Measurements from ENCODE around the gene AREL1. TPM values are rescaled to one million over a fixed set of nuclear protein-coding genes. Genes with fewer than 3 reads are reported as not detected.
A peak's percentile ranks its signal among the peaks of the same experiment; 100 is the strongest.

The AREL1 gene
- total RNA-seq, 1 experiment from 2014 or later = 34.2 TPM

DNA sequence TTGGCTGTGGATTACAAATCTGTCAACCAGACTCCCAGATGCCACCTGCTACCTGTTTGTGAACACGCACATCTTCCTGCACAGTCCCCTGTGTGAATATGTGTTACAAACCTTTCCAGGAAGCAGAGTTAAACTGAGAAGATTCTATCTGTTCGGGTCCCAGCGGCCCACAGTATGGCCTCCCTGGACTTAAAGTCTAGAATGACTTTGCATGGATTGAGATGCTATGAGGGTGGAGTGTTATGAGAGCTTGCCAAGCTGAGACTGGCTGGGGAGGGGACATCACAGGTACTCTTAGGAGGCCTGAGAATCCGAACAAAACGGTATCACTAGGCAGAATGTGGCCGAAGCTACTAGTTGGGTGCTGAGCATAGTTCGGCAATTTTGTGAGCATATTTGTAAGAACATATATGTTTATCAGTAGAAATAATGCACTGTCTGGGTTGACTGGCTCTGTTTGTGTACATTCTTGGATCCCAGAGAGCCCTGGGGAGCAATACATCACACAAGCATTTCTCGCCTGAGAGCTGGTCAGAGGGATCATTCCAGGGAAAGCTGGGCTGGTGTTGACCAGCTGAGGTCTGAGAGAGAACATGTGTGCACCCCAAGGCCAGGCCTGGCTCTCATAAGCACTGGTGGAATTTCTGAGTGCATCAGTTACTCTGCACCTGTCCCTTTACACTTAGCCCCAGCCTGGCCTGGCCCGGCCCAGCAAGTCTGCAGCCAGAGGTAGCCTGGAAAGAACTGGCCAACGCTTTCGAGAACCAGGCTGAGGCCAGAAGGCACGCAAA lies 71.1 kb downstream of the AREL1 start:
- no peak overlapping the region for H3K56ac ChIP-seq (ENCODE audit: insufficient read length, low read depth, low read length)
- H3K4me2 ChIP-seq (ENCODE audit: insufficient read depth, insufficient read length, low read length) = no peak overlapping the region
- H3K27ac ChIP-seq (ENCODE audit: insufficient read length, low read depth, low read length) = no peak overlapping the region
- no peak overlapping the region for H3K23ac ChIP-seq (ENCODE audit: insufficient read length, low read depth, low read length)
- H3K18ac ChIP-seq (ENCODE audit: insufficient read length, low read depth, low read length) = peak overlapping the region; percentile 6
- Mint-ChIP-seq H3K4me3 (no peak overlapping the region), H3K4me1 (peaks cover 5 to 10% of the 10 kb centered on the region in 2 experiments), H3K9me3 (no peaks in the 10 kb centered on the region), H3K27ac (no peak overlapping the region), H3K36me3 (ENCODE audit: insufficient read depth in 1 of 3, low read depth in 3 of 3) (no peaks in the 10 kb centered on the region), H3K27me3 (ENCODE audit: low read depth) (peaks cover 2% of the 10 kb centered on the region; the same call in 1 of the 2 replicates)
- no peaks in the 10 kb centered on the region for H3K23me2 ChIP-seq (ENCODE audit: insufficient read length, low read depth, low read length, poor library complexity, severe bottlenecking)
- H3K79me1 ChIP-seq (ENCODE audit: insufficient read depth, low read depth, low read length, poor library complexity, severe bottlenecking) = no peaks in the 10 kb centered on the region
- H2AK5ac ChIP-seq (ENCODE audit: insufficient read length, low read length) = no peak overlapping the region
- no peak overlapping the region for H2BK120ac ChIP-seq (ENCODE audit: low read depth, low read length, poor library complexity, severe bottlenecking)
- H2BK5ac ChIP-seq (ENCODE audit: insufficient read length, low read length) = no peak overlapping the region
- H4K5ac ChIP-seq (ENCODE audit: insufficient read length, low read depth, low read length) = no peak overlapping the region
- H3K4ac ChIP-seq (ENCODE audit: low read depth, low read length) = no peak overlapping the region
- H3K9me3 ChIP-seq (ENCODE audit: control insufficient read depth, low read depth, low read length) = no peaks in the 10 kb centered on the region
- DNase-seq = no peak
- TF ChIP-seq, protein P1, sequence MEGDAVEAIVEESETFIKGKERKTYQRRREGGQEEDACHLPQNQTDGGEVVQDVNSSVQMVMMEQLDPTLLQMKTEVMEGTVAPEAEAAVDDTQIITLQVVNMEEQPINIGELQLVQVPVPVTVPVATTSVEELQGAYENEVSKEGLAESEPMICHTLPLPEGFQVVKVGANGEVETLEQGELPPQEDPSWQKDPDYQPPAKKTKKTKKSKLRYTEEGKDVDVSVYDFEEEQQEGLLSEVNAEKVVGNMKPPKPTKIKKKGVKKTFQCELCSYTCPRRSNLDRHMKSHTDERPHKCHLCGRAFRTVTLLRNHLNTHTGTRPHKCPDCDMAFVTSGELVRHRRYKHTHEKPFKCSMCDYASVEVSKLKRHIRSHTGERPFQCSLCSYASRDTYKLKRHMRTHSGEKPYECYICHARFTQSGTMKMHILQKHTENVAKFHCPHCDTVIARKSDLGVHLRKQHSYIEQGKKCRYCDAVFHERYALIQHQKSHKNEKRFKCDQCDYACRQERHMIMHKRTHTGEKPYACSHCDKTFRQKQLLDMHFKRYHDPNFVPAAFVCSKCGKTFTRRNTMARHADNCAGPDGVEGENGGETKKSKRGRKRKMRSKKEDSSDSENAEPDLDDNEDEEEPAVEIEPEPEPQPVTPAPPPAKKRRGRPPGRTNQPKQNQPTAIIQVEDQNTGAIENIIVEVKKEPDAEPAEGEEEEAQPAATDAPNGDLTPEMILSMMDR (conservative IDR thresholded peaks at IDR 0.05) = no peak
- H2BK12ac ChIP-seq (ENCODE audit: insufficient read length, low read depth, low read length) = no peak overlapping the region
- no peak overlapping the region for H2BK20ac ChIP-seq (ENCODE audit: low read depth, low read length, poor library complexity, severe bottlenecking)
- H4K8ac ChIP-seq (replicated peaks; ENCODE audit: insufficient read length, low read depth, low read length) = no peak overlapping the region
- H2BK15ac ChIP-seq (ENCODE audit: low read depth, low read length) = no peak overlapping the region
- H4K91ac ChIP-seq (ENCODE audit: insufficient read length, low read depth, low read length) = no peak overlapping the region
- H3K79me2 ChIP-seq (ENCODE audit: insufficient read depth, low read length) = no peaks in the 10 kb centered on the region
- no peak overlapping the region for H3T11ph ChIP-seq (ENCODE audit: low read length)
- no peaks in the 10 kb centered on the region for H3K4me1 ChIP-seq (ENCODE audit: insufficient read depth, low read length)
- no peaks in the 10 kb centered on the region for H3K27me3 ChIP-seq (ENCODE audit: insufficient read depth, low read length)
- no peak overlapping the region for H3K9ac ChIP-seq (ENCODE audit: extremely low read depth, insufficient read length, low read length)
- no CpG with 5 or more reads among the region's 12 CpGs for WGBS (ENCODE audit: extremely low coverage, insufficient read length, low lambda C conversion rate)
- no peaks in the 10 kb centered on the region for H4K20me1 ChIP-seq (ENCODE audit: control insufficient read depth, insufficient read depth, insufficient read length)
- H2AFZ ChIP-seq (ENCODE audit: low read length) = no peak overlapping the region
- H3K14ac ChIP-seq (ENCODE audit: insufficient read depth, low read length) = no peak overlapping the region; the same call in 1 of the 2 replicates
